Left ventricle myocardium superior (tissue), 1 donor: ENCODE data around the gene TRH. TPM values are rescaled to one million over a fixed set of nuclear protein-coding genes. Genes with fewer than 3 reads are reported as not detected.
A peak's percentile ranks its signal among the peaks of the same experiment; 100 is the strongest.
"Not testable (repeated sequence)": the region's sequence is repeated elsewhere in the genome, so short reads cannot be mapped to it uniquely, and the experiment has no call there.

Source experiments
- ATAC-seq: fragments of 200-7000 bp; cut with Tn5 transposase; one replicate; pipeline ENCODE4 v1.9.1; 2020; ENCODE audit warnings: mild to moderate bottlenecking, moderate library complexity
- DNase-seq: peaks from one replicate; pipeline ENCODE4 v3.0.0-alpha.2; 2020
- intact Hi-C: fragments of 100-400 bp; cut with micrococcal nuclease; formaldehyde crosslinking; loops from one replicate; pipeline ENCODE4 v1.11.0; 2022
- total RNA-seq: library from RNA; stranded (reverse); fragmentation: NEBNext Ultra II Directional; extraction: Animal tissue kit (Norgen Biotek cat#: 25700); gene quantifications from one replicate; pipeline ENCODE4 v1.2.1, GENCODE V29; 2021
- donor health status: DM: no; HTN: yes; CAD: no; lungs with severe emphysema.

Gene TRH
- total RNA-seq, 1 donor from 2014 or later = not detected

- intact Hi-C loops = no loop called here
- ATAC-seq = no peak
- no peak for DNase-seq
Measured at GRCh38 chr3:129994883-129995559, 20.5 kb downstream of the TRH start.

DNA sequence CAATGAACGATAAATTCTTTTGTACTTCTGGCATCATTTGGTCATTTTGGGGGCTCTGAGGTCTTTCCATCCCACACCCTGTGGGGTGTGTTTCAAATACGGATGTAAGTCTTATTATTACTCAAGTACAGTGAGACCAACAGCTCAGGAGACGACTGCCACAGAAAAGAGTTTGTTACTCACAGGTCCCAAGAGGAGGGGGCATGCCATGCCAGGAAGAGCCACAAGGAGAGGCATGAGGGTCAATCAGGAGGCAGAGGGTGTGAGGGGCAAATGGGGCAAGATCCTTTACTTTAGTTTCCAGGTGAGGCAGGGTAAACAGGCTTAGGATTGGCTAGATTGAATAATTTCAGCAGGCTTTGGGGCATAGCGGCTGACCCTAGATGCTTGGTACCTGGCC is 21.6 kb downstream of the TRH start:
- DNase-seq (no peak), ATAC-seq (no peak)
- intact Hi-C loops = no loop called here

DNA sequence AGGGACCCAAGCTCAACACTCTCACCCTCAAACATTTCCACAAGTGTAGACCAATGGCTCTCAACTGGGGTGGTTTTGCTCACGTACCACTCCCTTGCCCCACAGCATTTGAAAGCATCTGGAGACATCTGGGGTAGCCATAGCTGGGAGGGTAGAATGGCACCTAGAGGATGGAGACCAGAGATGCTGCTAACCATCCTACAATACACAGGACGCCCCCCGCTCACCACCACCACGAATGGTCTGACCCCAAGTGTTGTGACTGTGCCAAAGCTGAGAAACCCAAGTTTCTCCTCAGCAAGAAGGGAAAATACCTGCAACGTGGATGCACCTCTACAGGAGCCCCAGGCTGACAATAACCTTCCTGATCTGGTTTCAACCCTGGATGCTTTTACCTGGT is 24.7 kb downstream of the TRH start:
- intact Hi-C loops, ATAC-seq, DNase-seq: not testable (repeated sequence)

DNA sequence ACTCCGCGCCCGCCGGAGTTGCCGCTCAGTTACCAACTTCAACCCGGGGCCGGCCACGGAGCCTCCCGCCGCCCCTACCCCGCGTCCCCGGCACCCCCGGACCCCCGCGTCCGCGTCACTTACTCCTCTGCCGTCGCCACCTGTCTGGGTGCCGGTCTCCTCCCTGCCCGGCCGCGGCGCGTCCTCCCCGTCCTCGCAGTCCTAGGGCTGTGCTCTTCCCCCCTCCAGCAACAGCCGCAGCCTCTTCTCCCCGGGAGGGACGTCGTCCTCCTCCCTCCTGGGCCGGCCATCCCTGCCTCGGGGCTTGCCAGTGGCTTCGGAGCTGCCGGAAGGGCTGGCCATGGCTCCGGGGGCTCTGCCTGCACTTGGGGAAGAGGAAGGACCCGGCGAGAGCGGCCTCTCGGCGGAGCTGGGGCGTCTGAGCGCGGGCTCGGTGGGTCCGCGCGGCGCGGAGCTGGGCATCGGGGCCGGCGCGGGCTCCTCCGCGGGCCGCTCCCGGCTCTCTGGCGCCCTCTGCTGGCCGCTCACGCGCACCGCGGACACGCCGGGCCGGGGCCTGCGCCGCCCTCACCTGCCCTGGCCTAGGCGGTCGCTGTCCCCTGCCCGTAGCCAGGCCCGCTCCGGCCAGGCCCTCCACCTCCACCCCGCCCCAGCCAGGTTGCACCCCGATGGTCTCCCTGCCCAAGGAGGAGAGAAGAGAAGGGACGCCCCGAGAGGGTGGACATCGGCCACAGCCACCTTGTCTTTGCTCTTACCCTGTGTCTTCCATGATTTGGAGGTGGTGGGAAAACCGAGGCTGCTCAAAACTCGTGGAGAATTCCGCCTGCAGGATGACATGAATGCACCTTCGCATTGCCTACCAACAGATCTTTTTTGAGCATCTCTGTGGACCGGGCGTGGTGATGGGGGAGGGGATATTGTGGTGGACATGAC is 28.4 kb downstream of the TRH start:
- intact Hi-C loops, ATAC-seq: not testable (repeated sequence)
- peak; percentile 77 for DNase-seq

DNA sequence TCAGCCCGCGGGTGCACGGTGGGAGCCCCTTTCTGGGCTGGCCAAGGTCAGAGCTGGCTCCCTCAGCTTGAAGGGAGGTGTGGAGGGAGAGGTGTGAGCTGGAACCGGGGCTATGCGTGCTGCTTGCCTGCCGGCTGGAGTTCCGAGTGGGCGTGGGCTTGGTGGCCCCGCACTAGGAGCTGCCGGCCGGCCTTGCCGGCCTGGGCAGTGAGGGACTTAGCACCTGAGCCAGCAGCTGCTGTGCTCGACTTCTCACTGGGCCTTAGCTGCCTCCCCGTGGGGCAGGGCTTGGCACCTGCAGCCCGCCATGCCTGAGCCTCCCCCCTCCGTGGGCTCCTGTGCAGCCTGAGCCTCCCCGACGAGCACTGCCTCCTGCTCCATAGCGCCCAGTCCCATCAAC is 36.0 kb downstream of the TRH start:
- ATAC-seq (no peak), DNase-seq (no peak)
- intact Hi-C loops = no loop called here

DNA sequence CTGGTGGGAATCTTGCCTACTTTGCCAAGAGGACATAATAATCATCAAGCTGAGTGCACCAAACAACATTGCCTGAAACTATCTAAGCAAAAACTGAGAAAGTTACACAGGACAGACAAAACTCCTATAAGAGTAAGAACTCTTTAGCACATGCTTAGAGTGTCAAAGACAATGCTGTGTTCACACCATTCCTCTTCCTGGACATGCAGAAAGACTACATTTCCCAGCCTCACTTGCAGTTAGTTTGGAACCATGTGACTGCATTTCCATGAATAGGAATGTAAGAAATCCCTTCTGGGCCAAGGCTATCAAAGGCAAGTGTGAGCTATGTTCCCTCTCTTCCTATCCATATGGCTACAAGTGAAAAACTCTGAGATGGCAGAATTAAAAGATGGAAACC is 37.6 kb downstream of the TRH start:
- ATAC-seq, intact Hi-C loops, DNase-seq: not testable (repeated sequence)

- intact Hi-C loops, DNase-seq, ATAC-seq: not testable (repeated sequence)
Measured at GRCh38 chr3:130013246-130013645, 38.7 kb downstream of the TRH start.

DNA sequence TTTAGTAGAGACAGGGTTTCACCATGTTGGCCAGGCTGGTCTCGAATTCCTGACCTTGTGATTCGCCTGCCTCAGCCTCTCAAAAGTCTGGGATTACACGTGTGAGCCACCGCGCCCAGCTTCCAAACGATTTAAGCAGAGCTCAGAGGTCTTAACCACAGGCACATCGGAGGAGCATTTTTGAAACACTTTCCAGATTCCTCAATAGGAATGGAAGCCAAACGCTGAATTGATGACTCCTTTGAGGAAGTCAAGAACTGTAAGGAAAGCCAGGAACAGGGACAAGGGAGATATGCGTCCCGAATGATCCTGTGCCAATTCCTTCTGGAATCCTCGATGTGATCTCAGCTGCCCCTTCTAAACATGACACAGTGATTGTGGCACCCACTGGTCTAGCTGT is 40.0 kb downstream of the TRH start:
- ATAC-seq (no peak), DNase-seq (no peak)
- intact Hi-C loops = no loop called here

GRCh38 chr3:130017661-130018060 is 43.1 kb downstream of the TRH start:
- intact Hi-C loops, DNase-seq, ATAC-seq: not testable (repeated sequence)

DNA sequence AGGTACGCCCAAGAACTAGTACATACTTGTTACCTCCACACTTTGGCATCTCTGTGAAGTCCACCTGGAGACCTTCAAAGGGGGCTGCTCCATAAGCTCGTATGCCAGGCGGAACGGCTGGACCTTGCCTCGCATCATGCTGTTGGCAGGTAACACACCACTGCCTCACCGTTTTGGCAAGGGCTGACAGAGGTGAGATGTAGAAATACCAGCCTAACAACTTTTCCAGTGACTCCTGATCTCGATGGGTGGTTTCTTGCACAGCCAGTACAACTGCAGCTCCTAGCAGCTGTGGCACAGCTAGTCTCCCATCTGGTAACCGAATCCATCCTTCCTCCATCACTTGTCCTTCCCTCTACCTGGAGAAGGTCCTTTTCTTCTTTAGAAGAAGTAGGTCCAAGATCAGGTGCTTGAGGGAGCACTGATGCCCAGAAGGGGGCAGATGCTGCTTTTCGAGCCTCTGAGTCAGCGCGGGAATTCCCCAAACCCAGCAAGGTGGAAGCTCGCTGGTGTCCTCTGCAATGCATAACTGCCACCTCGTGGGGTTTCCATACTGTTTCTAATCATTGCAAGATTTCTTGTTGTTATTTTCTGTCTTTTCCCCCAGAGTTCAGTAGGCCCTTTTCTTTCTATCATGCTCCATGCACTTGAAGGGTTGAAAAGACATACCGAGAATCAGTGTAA is 51.8 kb downstream of the TRH start:
- intact Hi-C loops, ATAC-seq, DNase-seq: not testable (repeated sequence)

- ATAC-seq, intact Hi-C loops, DNase-seq: not testable (repeated sequence)
Measured at GRCh38 chr3:130027437-130027836, 52.9 kb downstream of the TRH start.

Other genes with a start within 250 kb of the TRH start
- 28.4 TPM for gene TMCC1, start 81.0 kb upstream of the TRH start, total RNA-seq
- gene ALG1L2, start 107.1 kb downstream of the TRH start, total RNA-seq = not detected